ENCODE data around the gene FLT4. TPM values are rescaled to one million over a fixed set of nuclear protein-coding genes. Genes with fewer than 3 reads are reported as not detected.

FLT4 gene
- total and polyA plus RNA-seq, 2 experiments from 2014 or later = 3.4 to 13.8 TPM

- TF ChIP-seq POLR2AphosphoS5 (IDR thresholded peaks at IDR 0.05; ENCODE audit: low read depth) (no peak), JUNB (IDR thresholded peaks at IDR 0.05; ENCODE audit: unreplicated experiment) (no peak), CREB1 (CRISPR knock-in tag; IDR thresholded peaks at IDR 0.05; ENCODE audit: low read depth) (no peak), STAT1 (IDR thresholded peaks at IDR 0.05; ENCODE audit: unreplicated experiment) (no peak)
These were observed 13.4 kb downstream of the FLT4 start (continued) for GRCh38 chr5:180636016-180636402.

- Histone ChIP-seq H2AFZ (no peak overlapping the region), H3K27me3 (ENCODE audit: insufficient read depth) (no peaks in the 10 kb centered on the region), H3K79me2 (replicated peaks; ENCODE audit: insufficient read depth) (no peaks in the 10 kb centered on the region), H4K20me1 (replicated peaks; ENCODE audit: insufficient read depth) (no peaks in the 10 kb centered on the region), H3K9me2 (ENCODE audit: insufficient read depth) (no peaks in the 10 kb centered on the region), H3K4me2 (no peak overlapping the region), H3F3A (replicated peaks; ENCODE audit: low read depth) (no peaks in the 10 kb centered on the region), H3K27ac (ENCODE audit: low read depth) (no peak overlapping the region), H3K4me3 (no peak overlapping the region), H3K36me3 (ENCODE audit: insufficient read depth) (no peaks in the 10 kb centered on the region), H3K4me1 (ENCODE audit: insufficient read depth) (no peaks in the 10 kb centered on the region)
- Mint-ChIP-seq H3K9me3 (peaks cover 10% of the 10 kb centered on the region; the same call in 2 of the 3 replicates), H3K4me1 (peaks cover 9% of the 10 kb centered on the region), H3K36me3 (ENCODE audit: low read depth) (no peaks in the 10 kb centered on the region), H3K4me3 (no peak overlapping the region), H3K27ac (no peak overlapping the region), H3K27me3 (ENCODE audit: insufficient read depth, low read depth, poor library complexity) (peaks cover 9% of the 10 kb centered on the region)
- ATAC-seq (no peak), DNase-seq (ENCODE audit: low spot score) (no peak)
- TF ChIP-seq STAT1 (IDR thresholded peaks at IDR 0.05; ENCODE audit: unreplicated experiment) (no peak), NANOG (IDR thresholded peaks at IDR 0.05; ENCODE audit: borderline replicate concordance) (no peak), EZH2phosphoT487 (IDR thresholded peaks at IDR 0.05; ENCODE audit: unreplicated experiment) (no peak)
- TF ChIP-seq, protein P1, sequence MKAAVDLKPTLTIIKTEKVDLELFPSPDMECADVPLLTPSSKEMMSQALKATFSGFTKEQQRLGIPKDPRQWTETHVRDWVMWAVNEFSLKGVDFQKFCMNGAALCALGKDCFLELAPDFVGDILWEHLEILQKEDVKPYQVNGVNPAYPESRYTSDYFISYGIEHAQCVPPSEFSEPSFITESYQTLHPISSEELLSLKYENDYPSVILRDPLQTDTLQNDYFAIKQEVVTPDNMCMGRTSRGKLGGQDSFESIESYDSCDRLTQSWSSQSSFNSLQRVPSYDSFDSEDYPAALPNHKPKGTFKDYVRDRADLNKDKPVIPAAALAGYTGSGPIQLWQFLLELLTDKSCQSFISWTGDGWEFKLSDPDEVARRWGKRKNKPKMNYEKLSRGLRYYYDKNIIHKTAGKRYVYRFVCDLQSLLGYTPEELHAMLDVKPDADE (IDR thresholded peaks at IDR 0.05) = no peak
- TF ChIP-seq, protein P2, sequence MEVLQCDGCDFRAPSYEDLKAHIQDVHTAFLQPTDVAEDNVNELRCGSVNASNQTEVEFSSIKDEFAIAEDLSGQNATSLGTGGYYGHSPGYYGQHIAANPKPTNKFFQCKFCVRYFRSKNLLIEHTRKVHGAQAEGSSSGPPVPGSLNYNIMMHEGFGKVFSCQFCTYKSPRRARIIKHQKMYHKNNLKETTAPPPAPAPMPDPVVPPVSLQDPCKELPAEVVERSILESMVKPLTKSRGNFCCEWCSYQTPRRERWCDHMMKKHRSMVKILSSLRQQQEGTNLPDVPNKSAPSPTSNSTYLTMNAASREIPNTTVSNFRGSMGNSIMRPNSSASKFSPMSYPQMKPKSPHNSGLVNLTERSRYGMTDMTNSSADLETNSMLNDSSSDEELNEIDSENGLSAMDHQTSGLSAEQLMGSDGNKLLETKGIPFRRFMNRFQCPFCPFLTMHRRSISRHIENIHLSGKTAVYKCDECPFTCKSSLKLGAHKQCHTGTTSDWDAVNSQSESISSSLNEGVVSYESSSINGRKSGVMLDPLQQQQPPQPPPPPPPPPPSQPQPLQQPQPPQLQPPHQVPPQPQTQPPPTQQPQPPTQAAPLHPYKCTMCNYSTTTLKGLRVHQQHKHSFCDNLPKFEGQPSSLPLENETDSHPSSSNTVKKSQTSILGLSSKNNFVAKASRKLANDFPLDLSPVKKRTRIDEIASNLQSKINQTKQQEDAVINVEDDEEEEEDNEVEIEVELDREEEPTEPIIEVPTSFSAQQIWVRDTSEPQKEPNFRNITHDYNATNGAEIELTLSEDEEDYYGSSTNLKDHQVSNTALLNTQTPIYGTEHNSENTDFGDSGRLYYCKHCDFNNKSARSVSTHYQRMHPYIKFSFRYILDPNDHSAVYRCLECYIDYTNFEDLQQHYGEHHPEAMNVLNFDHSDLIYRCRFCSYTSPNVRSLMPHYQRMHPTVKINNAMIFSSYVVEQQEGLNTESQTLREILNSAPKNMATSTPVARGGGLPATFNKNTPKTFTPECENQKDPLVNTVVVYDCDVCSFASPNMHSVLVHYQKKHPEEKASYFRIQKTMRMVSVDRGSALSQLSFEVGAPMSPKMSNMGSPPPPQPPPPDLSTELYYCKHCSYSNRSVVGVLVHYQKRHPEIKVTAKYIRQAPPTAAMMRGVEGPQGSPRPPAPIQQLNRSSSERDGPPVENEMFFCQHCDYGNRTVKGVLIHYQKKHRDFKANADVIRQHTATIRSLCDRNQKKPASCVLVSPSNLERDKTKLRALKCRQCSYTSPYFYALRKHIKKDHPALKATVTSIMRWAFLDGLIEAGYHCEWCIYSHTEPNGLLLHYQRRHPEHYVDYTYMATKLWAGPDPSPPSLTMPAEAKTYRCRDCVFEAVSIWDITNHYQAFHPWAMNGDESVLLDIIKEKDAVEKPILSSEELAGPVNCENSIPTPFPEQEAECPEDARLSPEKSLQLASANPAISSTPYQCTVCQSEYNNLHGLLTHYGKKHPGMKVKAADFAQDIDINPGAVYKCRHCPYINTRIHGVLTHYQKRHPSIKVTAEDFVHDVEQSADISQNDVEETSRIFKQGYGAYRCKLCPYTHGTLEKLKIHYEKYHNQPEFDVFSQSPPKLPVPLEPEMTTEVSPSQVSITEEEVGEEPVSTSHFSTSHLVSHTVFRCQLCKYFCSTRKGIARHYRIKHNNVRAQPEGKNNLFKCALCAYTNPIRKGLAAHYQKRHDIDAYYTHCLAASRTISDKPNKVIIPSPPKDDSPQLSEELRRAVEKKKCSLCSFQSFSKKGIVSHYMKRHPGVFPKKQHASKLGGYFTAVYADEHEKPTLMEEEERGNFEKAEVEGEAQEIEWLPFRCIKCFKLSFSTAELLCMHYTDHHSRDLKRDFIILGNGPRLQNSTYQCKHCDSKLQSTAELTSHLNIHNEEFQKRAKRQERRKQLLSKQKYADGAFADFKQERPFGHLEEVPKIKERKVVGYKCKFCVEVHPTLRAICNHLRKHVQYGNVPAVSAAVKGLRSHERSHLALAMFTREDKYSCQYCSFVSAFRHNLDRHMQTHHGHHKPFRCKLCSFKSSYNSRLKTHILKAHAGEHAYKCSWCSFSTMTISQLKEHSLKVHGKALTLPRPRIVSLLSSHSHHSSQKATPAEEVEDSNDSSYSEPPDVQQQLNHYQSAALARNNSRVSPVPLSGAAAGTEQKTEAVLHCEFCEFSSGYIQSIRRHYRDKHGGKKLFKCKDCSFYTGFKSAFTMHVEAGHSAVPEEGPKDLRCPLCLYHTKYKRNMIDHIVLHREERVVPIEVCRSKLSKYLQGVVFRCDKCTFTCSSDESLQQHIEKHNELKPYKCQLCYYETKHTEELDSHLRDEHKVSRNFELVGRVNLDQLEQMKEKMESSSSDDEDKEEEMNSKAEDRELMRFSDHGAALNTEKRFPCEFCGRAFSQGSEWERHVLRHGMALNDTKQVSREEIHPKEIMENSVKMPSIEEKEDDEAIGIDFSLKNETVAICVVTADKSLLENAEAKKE (CRISPR knock-in tag; IDR thresholded peaks at IDR 0.05) = no peak
These were observed 15.9 kb downstream of the FLT4 start for GRCh38 chr5:180633283-180634177.
